ENCODE measurements around the gene CDR2.
A peak's percentile ranks its signal among the peaks of the same experiment; 100 is the strongest.
"Not testable (repeated sequence)": the region's sequence is repeated elsewhere in the genome, so short reads cannot be mapped to it uniquely, and the experiment has no call there.

The CDR2 gene

DNA sequence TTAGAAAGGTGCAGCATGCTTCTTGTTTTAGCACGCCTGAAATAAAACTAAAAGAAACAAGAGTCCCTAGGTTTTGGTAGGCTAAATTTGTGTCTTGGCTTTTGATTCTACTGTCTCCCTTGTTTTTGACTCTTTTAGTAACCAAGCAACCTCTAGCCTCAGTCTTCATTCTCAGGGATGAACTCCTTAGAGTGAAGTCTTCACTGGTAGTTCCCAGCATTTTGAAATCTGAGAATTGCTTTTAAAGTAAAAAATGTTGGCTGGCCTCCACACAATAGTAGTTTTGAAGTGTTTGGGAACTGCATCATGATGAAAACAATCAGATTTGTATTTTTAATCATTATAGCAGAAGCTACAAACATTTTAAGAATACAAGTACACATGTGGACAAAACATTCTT is 6.1 kb upstream of the CDR2 start:
- H3K4me1 ChIP-seq: no peaks in the 10 kb centered on the region
- no peaks in the 10 kb centered on the region; the same call in 1 of the 2 replicates for H4K20me1 ChIP-seq
- H3K9me3 ChIP-seq: no peaks in the 10 kb centered on the region
- no peak overlapping the region for H3K27ac ChIP-seq
- H3K9ac ChIP-seq: no peak overlapping the region
- no peak for TF ChIP-seq Cebpa-rat (IDR thresholded peaks at IDR 0.05)
- peaks cover 9% of the 10 kb centered on the region; the same call in 1 of the 2 replicates for H3K36me3 ChIP-seq
- H3K4me2 ChIP-seq: no peak overlapping the region
- no peak overlapping the region for H3K4me3 ChIP-seq
- no peaks in the 10 kb centered on the region for H3K27me3 ChIP-seq

DNA sequence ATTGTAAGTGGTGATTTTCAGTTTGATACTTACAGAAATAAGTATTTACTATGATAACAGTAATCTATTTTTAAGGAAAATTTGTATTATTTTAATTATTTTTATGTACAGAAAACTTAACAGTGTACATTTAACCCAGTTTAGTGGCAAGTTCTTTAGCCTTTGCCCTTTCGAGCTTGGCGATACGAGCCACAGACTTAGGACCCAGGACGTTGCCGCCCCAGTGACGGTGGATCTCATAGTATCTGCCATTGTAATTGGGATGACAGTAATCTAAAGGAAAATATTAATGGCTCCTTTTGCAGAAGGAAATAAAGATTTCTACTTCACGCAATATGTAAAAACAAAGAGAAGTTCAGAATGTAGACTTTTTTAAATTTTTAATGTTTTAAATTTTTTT is 5.2 kb upstream of the CDR2 start:
- TF ChIP-seq Cebpa-rat (IDR thresholded peaks at IDR 0.05): no peak
- H3K4me1 ChIP-seq: peaks cover 6% of the 10 kb centered on the region
- no peaks in the 10 kb centered on the region; the same call in 1 of the 2 replicates for H3K27me3 ChIP-seq
- H3K4me2 ChIP-seq: no peak overlapping the region
- H3K9ac ChIP-seq: no peak overlapping the region
- H3K9me3 ChIP-seq: no peaks in the 10 kb centered on the region
- H4K20me1 ChIP-seq: no peaks in the 10 kb centered on the region; the same call in 1 of the 2 replicates
- H3K4me3 ChIP-seq: no peak overlapping the region
- H3K27ac ChIP-seq: no peak overlapping the region
- H3K36me3 ChIP-seq: peaks cover 9% of the 10 kb centered on the region; the same call in 1 of the 2 replicates

DNA sequence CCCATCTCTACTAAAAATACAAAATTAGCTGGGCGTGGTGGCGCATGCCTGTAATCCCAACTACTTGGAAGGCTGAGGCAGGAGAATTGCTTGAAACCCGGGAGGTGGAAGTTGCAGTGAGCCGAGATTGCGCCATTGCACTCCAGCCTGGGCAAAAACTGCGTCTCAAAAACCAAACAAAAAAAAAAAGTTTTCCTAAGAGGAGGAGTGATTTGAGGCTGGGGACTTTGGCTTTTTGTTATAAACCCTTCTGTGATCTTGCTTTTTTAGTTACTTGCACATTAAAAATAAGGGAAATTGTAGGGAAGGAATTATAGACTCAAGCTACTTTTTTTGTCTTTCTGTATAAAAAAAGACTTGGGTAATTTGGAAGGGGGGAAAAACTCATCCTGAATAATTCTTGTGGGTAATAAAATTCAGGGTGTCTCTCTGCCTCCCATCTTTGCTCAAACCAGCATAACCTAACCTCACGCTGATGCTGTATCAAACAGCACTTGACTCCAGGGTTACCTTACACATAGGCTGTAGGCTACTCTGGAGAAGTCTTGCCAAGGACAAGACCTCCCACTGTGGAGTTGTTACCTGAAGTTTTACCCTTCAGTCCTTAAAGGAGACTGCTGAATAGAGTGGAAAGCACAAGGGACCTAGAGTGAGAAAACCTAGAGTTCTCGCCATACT is 1.7 kb upstream of the CDR2 start:
- peaks cover 20% of the 10 kb centered on the region for H3K4me1 ChIP-seq
- H3K4me3 ChIP-seq: no peak overlapping the region
- no peaks in the 10 kb centered on the region; the same call in 1 of the 2 replicates for H3K27me3 ChIP-seq
- no peak for TF ChIP-seq Cebpa-rat (IDR thresholded peaks at IDR 0.05)
- H3K4me2 ChIP-seq: no peak overlapping the region
- H4K20me1 ChIP-seq: peaks cover 28% of the 10 kb centered on the region; the same call in 1 of the 2 replicates
- 0 out of 2 replicates have a peak, but pooled peaks cover 2% of the 10 kb centered on the region for H3K36me3 ChIP-seq
- no peaks in the 10 kb centered on the region for H3K9me3 ChIP-seq
- H3K27ac ChIP-seq: no peak overlapping the region
- H3K9ac ChIP-seq: no peak overlapping the region

DNA sequence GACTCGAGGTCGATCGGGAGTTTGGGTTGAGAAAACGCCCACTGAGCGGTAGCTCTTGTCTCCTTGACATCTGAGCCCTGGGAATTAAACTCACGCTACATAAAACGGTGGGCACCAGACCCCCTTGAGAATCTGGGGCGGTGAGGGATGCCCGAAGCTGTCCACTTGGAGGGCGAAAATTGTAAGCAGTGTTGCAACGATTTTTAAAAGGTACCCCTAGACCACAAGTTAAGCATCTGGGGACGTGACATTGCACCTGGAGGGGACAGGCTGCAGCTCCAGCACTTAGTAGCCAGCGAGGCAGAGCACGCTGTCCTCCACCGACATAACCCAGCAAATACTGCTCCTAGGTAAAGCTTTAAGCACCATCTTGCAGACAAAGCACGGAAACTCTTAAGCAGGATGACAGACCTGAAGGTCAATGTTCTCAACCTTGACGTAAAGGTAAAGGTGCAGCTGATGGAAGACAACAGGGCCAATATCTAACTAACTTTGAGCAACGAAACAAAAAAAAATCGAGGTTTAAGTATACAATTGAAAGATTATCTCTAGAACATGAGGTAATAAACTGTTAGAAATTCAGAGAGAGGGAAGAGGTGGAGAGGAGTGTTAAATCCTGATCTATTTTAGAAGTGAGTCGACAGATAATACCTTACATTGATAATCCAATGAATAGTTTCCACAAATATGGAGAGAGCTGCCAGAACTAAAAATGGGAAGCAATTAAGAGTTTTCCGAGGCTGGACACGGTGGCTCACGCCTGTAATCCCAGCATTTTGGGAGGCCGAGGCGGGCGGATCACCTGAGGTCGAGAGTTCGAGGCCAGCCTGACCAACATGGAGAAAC is 921 bp upstream of the CDR2 start:
- H3K4me3 ChIP-seq: peak overlapping the region; percentile 80
- peaks cover 28% of the 10 kb centered on the region; the same call in 1 of the 2 replicates for H4K20me1 ChIP-seq
- peaks cover 28% of the 10 kb centered on the region for H3K4me1 ChIP-seq
- peak overlapping the region; percentile 84 for H3K9ac ChIP-seq
- no peaks in the 10 kb centered on the region for H3K9me3 ChIP-seq
- TF ChIP-seq Cebpa-rat (IDR thresholded peaks at IDR 0.05): no peak
- H3K27ac ChIP-seq: no peak overlapping the region; the same call in 1 of the 2 replicates
- 0 out of 2 replicates have a peak, but pooled peaks cover 3% of the 10 kb centered on the region for H3K36me3 ChIP-seq
- peak overlapping the region; percentile 95 for H3K4me2 ChIP-seq
- no peaks in the 10 kb centered on the region; the same call in 1 of the 2 replicates for H3K27me3 ChIP-seq

DNA sequence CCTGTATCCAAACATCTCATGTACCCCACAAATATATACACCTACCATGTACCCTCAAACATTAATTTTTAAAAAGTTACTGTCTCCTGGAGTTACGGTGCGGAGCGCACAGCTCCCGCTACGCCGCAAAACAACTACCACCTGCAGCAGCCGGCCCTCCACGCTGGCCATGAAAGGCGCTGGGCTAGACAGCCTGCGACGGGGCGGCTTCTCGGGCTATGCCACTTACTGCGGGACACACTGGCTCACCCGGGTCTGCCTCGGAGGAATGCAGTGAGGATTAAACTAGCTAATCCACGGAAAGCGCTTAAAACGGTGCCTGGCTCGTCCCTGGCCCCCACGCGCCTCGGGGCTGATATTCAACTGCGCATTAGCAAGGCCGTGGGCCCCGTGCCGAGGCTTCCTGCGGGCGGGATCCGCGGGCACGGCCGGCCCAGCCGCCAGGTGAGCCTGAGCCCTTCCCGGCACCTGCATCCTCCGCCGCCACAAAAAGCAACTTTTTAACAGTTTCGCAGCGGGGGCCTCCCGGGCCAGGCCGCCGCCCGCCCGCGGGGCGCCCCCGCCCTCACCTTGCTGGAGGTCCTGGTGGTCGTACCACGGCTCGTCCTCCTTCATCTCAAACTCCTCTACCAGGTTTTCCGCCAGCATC is 633 bp downstream of the CDR2 start:
- peak overlapping the region; percentile 95 for H3K4me2 ChIP-seq
- H3K36me3 ChIP-seq: 0 out of 2 replicates have a peak, but pooled peaks cover 3% of the 10 kb centered on the region
- H3K9me3 ChIP-seq: no peaks in the 10 kb centered on the region
- peak overlapping the region; percentile 80 for H3K4me3 ChIP-seq
- H3K9ac ChIP-seq: peak overlapping the region; percentile 84
- H4K20me1 ChIP-seq: peaks cover 28% of the 10 kb centered on the region; the same call in 1 of the 2 replicates
- H3K27me3 ChIP-seq: no peaks in the 10 kb centered on the region; the same call in 1 of the 2 replicates
- H3K27ac ChIP-seq: peak overlapping the region; percentile 78
- H3K4me1 ChIP-seq: peaks cover 43% of the 10 kb centered on the region
- TF ChIP-seq Cebpa-rat (IDR thresholded peaks at IDR 0.05): no peak

DNA sequence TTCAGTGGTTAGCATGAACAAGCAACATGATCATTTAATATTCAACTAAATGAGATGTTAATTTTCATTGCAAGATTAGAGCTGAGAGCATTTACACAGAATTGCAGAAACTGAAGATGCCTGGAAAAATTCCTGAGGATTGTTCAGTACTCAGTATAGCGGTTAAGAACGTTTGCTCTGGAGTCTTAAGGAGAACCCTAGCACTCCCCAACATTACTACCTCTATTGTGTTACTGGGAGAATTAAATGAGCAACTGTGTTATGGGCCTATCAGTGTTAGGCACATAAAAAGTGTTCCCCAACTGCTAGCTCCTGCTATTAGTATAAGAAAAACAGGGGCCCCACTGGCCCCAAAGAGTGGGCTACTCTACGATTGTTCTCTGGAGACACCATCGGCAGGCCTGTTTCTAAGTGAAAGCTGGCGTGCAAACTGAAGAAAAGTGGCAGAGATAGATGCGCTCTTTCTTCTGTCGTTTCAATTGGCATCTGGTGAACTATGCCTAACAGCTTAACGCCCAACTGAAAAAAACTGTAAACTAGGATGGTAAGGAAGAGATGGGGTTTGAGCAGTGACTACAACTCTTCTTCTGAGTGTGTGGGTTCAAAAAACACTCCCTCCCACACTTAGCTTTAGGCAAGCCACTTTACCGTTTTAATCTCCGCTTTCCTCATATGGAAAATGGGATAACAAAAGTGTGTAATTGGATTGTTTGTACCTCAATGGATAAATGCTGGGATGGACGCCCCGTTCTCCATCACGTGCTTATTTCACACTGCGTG is 1.3 kb downstream of the CDR2 start:
- TF ChIP-seq Cebpa-rat (IDR thresholded peaks at IDR 0.05): no peak
- Histone ChIP-seq H3K36me3 (0 out of 2 replicates have a peak, but pooled peaks cover 3% of the 10 kb centered on the region), H3K4me2 (peak overlapping the region; percentile 95), H3K9ac (peak overlapping the region; percentile 84), H3K27me3 (no peaks in the 10 kb centered on the region; the same call in 1 of the 2 replicates), H3K4me3 (peak overlapping the region; percentile 80), H3K9me3 (no peaks in the 10 kb centered on the region), H3K27ac (peak overlapping the region; percentile 78; the same call in 1 of the 2 replicates), H4K20me1 (peaks cover 28% of the 10 kb centered on the region; the same call in 1 of the 2 replicates), H3K4me1 (peaks cover 44% of the 10 kb centered on the region)

DNA sequence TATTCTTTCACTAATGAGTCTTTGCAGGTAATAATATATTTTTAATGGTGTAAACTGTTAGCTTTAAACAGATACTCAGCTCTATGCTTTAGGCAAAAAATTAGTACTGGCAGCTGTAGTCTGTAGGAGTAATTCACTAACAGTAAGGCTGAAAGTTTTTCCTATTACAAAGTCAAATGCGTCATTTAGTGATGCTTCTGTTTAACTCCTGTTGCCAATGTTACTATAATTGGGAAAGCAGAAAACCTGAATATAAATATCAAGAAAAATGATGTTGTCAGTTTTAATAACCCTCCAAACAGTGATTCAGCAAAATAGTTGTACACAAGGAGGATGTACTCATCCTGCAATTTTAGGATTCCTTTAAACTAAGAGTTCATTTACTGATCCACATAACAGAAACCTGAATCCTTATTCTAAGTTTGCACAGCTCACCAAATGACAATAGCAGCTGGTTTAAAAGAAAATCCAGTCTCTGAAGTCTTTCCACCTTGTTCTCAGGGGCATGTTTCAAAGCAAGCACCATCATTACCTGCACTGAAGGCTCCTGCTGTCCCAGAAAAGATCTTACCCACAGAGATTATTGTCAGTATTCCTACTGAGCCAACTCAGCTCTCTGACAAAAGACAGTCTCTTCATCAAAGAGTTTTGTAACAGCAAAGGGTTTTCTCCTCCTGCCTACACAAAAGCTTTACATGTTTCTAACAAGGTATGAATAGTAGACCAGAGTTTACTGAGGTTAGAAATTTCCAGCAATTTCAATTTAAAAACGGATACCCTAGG is 4.2 kb downstream of the CDR2 start:
- Histone ChIP-seq H3K4me1 (peaks cover 56% of the 10 kb centered on the region), H3K27ac (no peak overlapping the region), H3K36me3 (0 out of 2 replicates have a peak, but pooled peaks cover 3% of the 10 kb centered on the region), H3K4me2 (peak overlapping the region; percentile 64), H3K9me3 (no peaks in the 10 kb centered on the region), H4K20me1 (peaks cover 33% of the 10 kb centered on the region; the same call in 1 of the 2 replicates), H3K4me3 (no peak overlapping the region), H3K9ac (no peak overlapping the region), H3K27me3 (no peaks in the 10 kb centered on the region; the same call in 1 of the 2 replicates)
- no peak for TF ChIP-seq Cebpa-rat (IDR thresholded peaks at IDR 0.05)

DNA sequence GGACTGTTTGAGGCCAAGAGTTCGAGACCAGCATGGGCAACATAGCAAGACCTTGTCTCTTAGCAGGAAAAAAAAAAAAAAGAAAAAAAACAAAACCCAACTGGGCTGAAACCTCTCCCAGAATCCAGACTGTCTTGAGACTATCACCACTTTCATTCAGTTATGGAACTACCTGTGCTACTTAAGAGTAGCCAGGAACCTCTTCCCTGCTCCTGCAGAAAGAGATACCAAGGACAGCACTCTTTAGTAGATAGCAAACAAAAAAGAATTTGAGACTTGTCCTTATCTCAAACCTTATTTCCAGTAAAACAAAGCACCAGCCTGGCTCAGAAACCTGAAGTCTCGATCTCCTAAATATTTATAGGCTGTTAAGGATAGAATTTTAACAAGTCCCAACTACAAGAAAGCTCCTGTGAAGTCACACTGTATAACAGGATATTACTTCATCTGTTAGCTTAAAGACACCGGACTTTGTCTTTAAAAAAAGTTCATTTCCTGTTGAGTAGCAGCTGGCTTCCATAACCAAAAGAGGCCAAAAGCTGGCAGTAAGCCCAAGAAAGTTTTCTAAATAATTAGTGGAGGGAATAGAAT is 5.1 kb downstream of the CDR2 start:
- peaks cover 11% of the 10 kb centered on the region for H3K36me3 ChIP-seq
- peak overlapping the region; percentile 64 for H3K4me2 ChIP-seq
- TF ChIP-seq Cebpa-rat (IDR thresholded peaks at IDR 0.05): no peak
- no peaks in the 10 kb centered on the region for H3K27me3 ChIP-seq
- H3K4me3 ChIP-seq: no peak overlapping the region
- no peaks in the 10 kb centered on the region for H3K9me3 ChIP-seq
- peak overlapping the region; percentile 48; the same call in 1 of the 2 replicates for H3K27ac ChIP-seq
- H3K9ac ChIP-seq: 0 out of 2 replicates have a peak overlapping the region, but pooled peaks have one; percentile 12
- peaks cover 53% of the 10 kb centered on the region for H3K4me1 ChIP-seq
- H4K20me1 ChIP-seq: peaks cover 33% of the 10 kb centered on the region; the same call in 1 of the 2 replicates

DNA sequence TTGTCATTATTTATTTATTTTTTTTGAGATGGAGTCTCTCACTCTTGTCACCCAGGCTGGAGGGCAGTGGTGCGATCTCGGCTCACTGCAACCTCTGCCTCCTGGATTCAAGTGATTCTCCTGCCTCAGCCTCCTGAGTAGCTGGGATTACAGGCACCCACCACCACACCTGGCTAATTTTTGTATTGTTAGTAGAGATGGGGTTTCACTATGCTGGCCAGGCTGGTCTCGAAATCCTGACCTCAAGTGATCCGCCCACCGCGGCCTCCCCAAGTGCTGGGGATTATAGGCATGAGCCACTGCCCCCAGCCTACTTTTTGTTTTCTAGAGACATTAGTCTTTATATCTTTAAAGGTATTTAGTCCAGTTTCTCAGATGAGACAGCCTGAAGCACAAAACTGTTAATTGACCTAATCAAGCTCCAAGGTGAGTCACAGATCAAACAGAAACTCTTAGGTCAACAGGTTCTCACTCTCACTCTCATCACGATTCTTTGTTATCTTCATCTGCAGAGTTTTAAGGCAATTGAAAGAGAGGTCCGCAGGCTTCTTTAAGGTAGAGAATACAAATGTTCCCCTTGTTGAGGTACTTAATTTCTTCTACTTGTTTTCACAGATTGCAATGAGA is 6.1 kb downstream of the CDR2 start:
- not testable (repeated sequence) for H3K27ac ChIP-seq, H3K4me2 ChIP-seq
- H3K36me3 ChIP-seq: peaks cover 21% of the 10 kb centered on the region

More for the DNA sequence above, 6.1 kb downstream of the CDR2 start:
- not testable (repeated sequence) for H3K9me3 ChIP-seq, H3K27me3 ChIP-seq, H3K9ac ChIP-seq, H3K4me3 ChIP-seq
- H3K4me1 ChIP-seq: peaks cover 48% of the 10 kb centered on the region
- peaks cover 27% of the 10 kb centered on the region; the same call in 1 of the 2 replicates for H4K20me1 ChIP-seq

Data from BLaER1 (cell line).